UCSD-AML1 (cell line): ENCODE results near the gene KPNA6.

ENCODE experiments used
- DNase-seq: peaks from one replicate; lab custom pipeline; 2025; ENCODE audit not compliant: unreplicated experiment; lab: John Stamatoyannopoulos, UW

The KPNA6 gene

GRCh38 chr1:32215629-32216480 is 108.0 kb downstream of the KPNA6 start:
- DNase-seq, result peak; percentile 64

- no peak for DNase-seq
Measured at GRCh38 chr1:32216566-32216965, 108.7 kb downstream of the KPNA6 start.

- DNase-seq, result no peak
Measured at GRCh38 chr1:32219022-32219421, 111.2 kb downstream of the KPNA6 start.

- DNase-seq, result no peak
Measured at GRCh38 chr1:32220746-32221580, 113.1 kb downstream of the KPNA6 start.

GRCh38 chr1:32221581-32221979 is 113.7 kb downstream of the KPNA6 start:
- DNase-seq, result no peak

- peak; percentile 87 for DNase-seq
Measured at GRCh38 chr1:32221980-32222755, 114.3 kb downstream of the KPNA6 start, which contains the start of the genes EIF3I and TMEM234. Gene EIF3I, plus strand, starts transcription at chr1:32222407. Its CDS starts 35 bp downstream, at chr1:32222442. Gene TMEM234, minus strand, starts transcription at chr1:32222353. Its CDS starts 31 bp downstream, at chr1:32222322.

GRCh38 chr1:32223683-32224082 is 115.8 kb downstream of the KPNA6 start:
- no peak for DNase-seq

GRCh38 chr1:32224285-32224684 is 116.4 kb downstream of the KPNA6 start:
- no peak for DNase-seq
